Astrocyte (in vitro differentiated cells and primary cell): ENCODE results near the gene RGS14. TPM values are rescaled to one million over a fixed set of nuclear protein-coding genes. Genes with fewer than 3 reads are reported as not detected.

Source experiments
- DNase-seq: peaks from one replicate; pipeline ENCODE4 v3.0.0-alpha.2; 2010; ENCODE audit warnings: low read depth
- FAIRE-seq: peaks from 2 replicates; lab custom pipeline; 2011; peaks lifted over from hg19 to GRCh38; lab: Jason Lieb, UNC
- H2AFZ ChIP-seq: 2 replicates; pipeline ENCODE4 v1.6.0; 2012; ENCODE audit warnings: low read depth, low read length, inconsistent platforms
- H3K27ac ChIP-seq: 2 replicates; pipeline ENCODE4 v1.5.1; 2011; ENCODE audit warnings: low read depth, low read length, inconsistent platforms
- H3K27me3 ChIP-seq: 2 replicates; pipeline ENCODE4 v1.6.0; 2011; ENCODE audit warnings: low read length, inconsistent platforms; ENCODE audit not compliant: insufficient read depth
- H3K36me3 ChIP-seq: 2 replicates; pipeline ENCODE4 v1.5.1; 2011; ENCODE audit warnings: low read length, inconsistent platforms; ENCODE audit not compliant: insufficient read depth
- H3K4me1 ChIP-seq: 2 replicates; pipeline ENCODE4 v1.5.1; 2011; ENCODE audit warnings: low read length, inconsistent platforms; ENCODE audit not compliant: insufficient read depth
- H3K4me2 ChIP-seq: 2 replicates; pipeline ENCODE4 v1.6.0; 2012; ENCODE audit warnings: low read length, inconsistent platforms
- H3K4me3 ChIP-seq: 2 replicates; pipeline ENCODE4 v1.5.1; 2011; ENCODE audit warnings: low read depth, mild to moderate bottlenecking, low read length, inconsistent platforms; ENCODE audit not compliant: insufficient read depth
- H3K79me2 ChIP-seq: 2 replicates; pipeline ENCODE4 v1.6.0; 2012; ENCODE audit warnings: mild to moderate bottlenecking, low read length, inconsistent platforms; ENCODE audit not compliant: insufficient read depth
- H3K9ac ChIP-seq: 2 replicates; pipeline ENCODE4 v1.6.0; 2012; ENCODE audit warnings: mild to moderate bottlenecking, low read length, inconsistent platforms
- H3K9me3 ChIP-seq: 2 replicates; pipeline ENCODE4 v1.5.1; 2012; ENCODE audit warnings: low read depth, mild to moderate bottlenecking, low read length, inconsistent platforms; ENCODE audit not compliant: insufficient read depth
- H4K20me1 ChIP-seq: 2 replicates; pipeline ENCODE4 v1.6.0; 2012; ENCODE audit warnings: low read length, inconsistent platforms; ENCODE audit not compliant: insufficient read depth
- H3K27ac Mint-ChIP-seq: one replicate; pipeline ENCODE4 v1.8.0; 2021; ENCODE audit warnings: mild to moderate bottlenecking, mixed read lengths; ENCODE audit not compliant: unreplicated experiment
- H3K27me3 Mint-ChIP-seq: one replicate; pipeline ENCODE4 v1.8.0; 2021; ENCODE audit warnings: low read depth, mixed read lengths; ENCODE audit not compliant: unreplicated experiment
- H3K36me3 Mint-ChIP-seq: one replicate; pipeline ENCODE4 v1.8.0; 2021; ENCODE audit warnings: low read depth, mixed read lengths; ENCODE audit not compliant: unreplicated experiment
- H3K4me1 Mint-ChIP-seq: one replicate; pipeline ENCODE4 v1.8.0; 2021; ENCODE audit warnings: low read depth, mixed read lengths; ENCODE audit not compliant: unreplicated experiment
- H3K4me3 Mint-ChIP-seq: one replicate; pipeline ENCODE4 v1.8.0; 2021; ENCODE audit warnings: mild to moderate bottlenecking, moderate library complexity, mixed read lengths; ENCODE audit not compliant: unreplicated experiment
- H3K9me3 Mint-ChIP-seq: one replicate; pipeline ENCODE4 v1.8.0; 2021; ENCODE audit warnings: mild to moderate bottlenecking, mixed read lengths; ENCODE audit not compliant: unreplicated experiment
- EZH2 ChIP-seq: IDR thresholded peaks from 2 replicates; pipeline ENCODE4 v1.6.1; 2012; ENCODE audit warnings: mild to moderate bottlenecking, low read length, inconsistent platforms; ENCODE audit not compliant: insufficient read depth
- total RNA-seq: library from RNA; stranded (reverse); gene quantifications from 2 replicates; pipeline ENCODE4 v1.2.1, GENCODE V29; 2021
- TF ChIP-seq, protein P1 (sequence below): IDR thresholded peaks from 2 replicates; pipeline ENCODE4 v1.5.1; 2011; ENCODE audit warnings: low read depth, mild to moderate bottlenecking, inconsistent platforms, low read length, moderate library complexity; ENCODE audit not compliant: insufficient read depth

The RGS14 gene
- total RNA-seq, 1 donor from 2014 or later = 7.8 TPM

DNA sequence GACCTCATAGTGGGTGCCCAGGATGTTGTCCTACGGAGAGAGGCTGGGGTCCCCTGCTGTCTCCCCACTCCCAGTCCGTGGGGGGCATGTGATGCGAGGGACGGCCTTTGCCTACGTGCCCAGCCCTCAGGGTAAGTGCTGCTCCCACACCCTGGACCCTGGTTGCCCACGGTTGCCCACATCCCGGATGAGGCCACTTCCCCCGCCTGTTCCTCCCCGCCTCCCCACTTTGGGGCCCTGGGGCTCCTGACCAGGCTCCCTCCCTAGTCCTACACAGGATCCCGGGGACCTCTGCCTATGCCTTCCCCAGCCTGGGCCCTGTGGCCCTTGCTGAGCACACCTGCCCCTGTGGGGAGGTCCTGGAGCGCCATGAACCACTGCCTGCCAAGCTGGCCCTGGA, 28.0 kb downstream of the RGS14 start:
- Histone ChIP-seq H2AFZ (no peak overlapping the region), H3K4me3 (no peak overlapping the region), H3K27ac (no peak overlapping the region), H3K36me3 (no peaks in the 10 kb centered on the region), H4K20me1 (peaks cover 17% of the 10 kb centered on the region), H3K9me3 (no peaks in the 10 kb centered on the region), H3K4me1 (peaks cover 19% of the 10 kb centered on the region), H3K9ac (no peak overlapping the region), H3K27me3 (peaks cover 12% of the 10 kb centered on the region), H3K4me2 (no peak overlapping the region), H3K79me2 (no peaks in the 10 kb centered on the region)
- no peaks in the 10 kb centered on the region for H3K36me3 Mint-ChIP-seq
- H3K27me3 Mint-ChIP-seq = peaks cover 45% of the 10 kb centered on the region
- H3K4me1 Mint-ChIP-seq = peaks cover 26% of the 10 kb centered on the region
- TF ChIP-seq, protein P1, sequence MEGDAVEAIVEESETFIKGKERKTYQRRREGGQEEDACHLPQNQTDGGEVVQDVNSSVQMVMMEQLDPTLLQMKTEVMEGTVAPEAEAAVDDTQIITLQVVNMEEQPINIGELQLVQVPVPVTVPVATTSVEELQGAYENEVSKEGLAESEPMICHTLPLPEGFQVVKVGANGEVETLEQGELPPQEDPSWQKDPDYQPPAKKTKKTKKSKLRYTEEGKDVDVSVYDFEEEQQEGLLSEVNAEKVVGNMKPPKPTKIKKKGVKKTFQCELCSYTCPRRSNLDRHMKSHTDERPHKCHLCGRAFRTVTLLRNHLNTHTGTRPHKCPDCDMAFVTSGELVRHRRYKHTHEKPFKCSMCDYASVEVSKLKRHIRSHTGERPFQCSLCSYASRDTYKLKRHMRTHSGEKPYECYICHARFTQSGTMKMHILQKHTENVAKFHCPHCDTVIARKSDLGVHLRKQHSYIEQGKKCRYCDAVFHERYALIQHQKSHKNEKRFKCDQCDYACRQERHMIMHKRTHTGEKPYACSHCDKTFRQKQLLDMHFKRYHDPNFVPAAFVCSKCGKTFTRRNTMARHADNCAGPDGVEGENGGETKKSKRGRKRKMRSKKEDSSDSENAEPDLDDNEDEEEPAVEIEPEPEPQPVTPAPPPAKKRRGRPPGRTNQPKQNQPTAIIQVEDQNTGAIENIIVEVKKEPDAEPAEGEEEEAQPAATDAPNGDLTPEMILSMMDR = no peak
- no peak for TF ChIP-seq EZH2
- H3K27ac Mint-ChIP-seq = no peak overlapping the region
- FAIRE-seq = no peak
- no peak for DNase-seq
- no peak overlapping the region for H3K4me3 Mint-ChIP-seq
- peaks cover 1% of the 10 kb centered on the region for H3K9me3 Mint-ChIP-seq

GRCh38 chr5:177386542-177386941, 28.8 kb downstream of the RGS14 start:
- Histone ChIP-seq H3K4me1 (peaks cover 19% of the 10 kb centered on the region), H3K79me2 (no peaks in the 10 kb centered on the region), H3K27me3 (peaks cover 12% of the 10 kb centered on the region), H3K9ac (no peak overlapping the region), H2AFZ (no peak overlapping the region), H3K9me3 (no peaks in the 10 kb centered on the region), H3K4me2 (no peak overlapping the region), H3K27ac (no peak overlapping the region), H3K36me3 (no peaks in the 10 kb centered on the region), H3K4me3 (no peak overlapping the region), H4K20me1 (peaks cover 17% of the 10 kb centered on the region)
- FAIRE-seq = no peak
- TF ChIP-seq EZH2 = no peak
- TF ChIP-seq, protein P1 = no peak
- Mint-ChIP-seq H3K4me3 (no peak overlapping the region), H3K27me3 (peaks cover 44% of the 10 kb centered on the region), H3K27ac (no peak overlapping the region), H3K36me3 (no peaks in the 10 kb centered on the region), H3K4me1 (peaks cover 23% of the 10 kb centered on the region), H3K9me3 (peaks cover 1% of the 10 kb centered on the region)
- DNase-seq = no peak

DNA sequence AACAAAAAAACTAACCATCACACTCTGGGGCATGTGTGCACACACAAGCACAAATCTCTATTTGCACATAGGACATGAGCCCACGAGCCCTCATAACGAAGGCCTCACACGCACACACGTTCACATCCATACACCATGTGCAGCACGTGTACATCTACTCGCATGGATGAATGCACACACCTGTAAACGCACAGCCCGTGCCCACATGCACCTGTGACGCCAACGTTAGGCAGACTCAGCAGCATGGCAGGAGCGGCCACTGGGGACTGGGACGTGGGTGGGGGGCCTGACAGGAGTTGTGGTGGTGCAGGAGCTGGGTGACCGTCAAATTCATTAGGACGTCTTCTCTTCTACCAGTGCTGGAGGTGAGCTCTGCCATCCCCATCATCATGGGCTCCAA, 29.7 kb downstream of the RGS14 start:
- FAIRE-seq (no peak), DNase-seq (no peak)
- H3K9ac ChIP-seq = no peak overlapping the region
- H3K4me3 ChIP-seq = no peak overlapping the region
- Mint-ChIP-seq H3K9me3 (peaks cover 1% of the 10 kb centered on the region), H3K27me3 (peaks cover 45% of the 10 kb centered on the region), H3K4me1 (peaks cover 23% of the 10 kb centered on the region), H3K27ac (no peak overlapping the region), H3K4me3 (no peak overlapping the region), H3K36me3 (no peaks in the 10 kb centered on the region)
- no peak for TF ChIP-seq EZH2
- TF ChIP-seq, protein P1 = no peak
- H2AFZ ChIP-seq = no peak overlapping the region
- no peaks in the 10 kb centered on the region for H3K36me3 ChIP-seq
- peaks cover 12% of the 10 kb centered on the region for H3K27me3 ChIP-seq
- H3K4me2 ChIP-seq = no peak overlapping the region
- no peaks in the 10 kb centered on the region for H3K79me2 ChIP-seq
- peaks cover 17% of the 10 kb centered on the region for H4K20me1 ChIP-seq
- no peak overlapping the region for H3K27ac ChIP-seq
- peaks cover 19% of the 10 kb centered on the region for H3K4me1 ChIP-seq
- H3K9me3 ChIP-seq = no peaks in the 10 kb centered on the region
